ENCODE data around the gene WASHC2A. TPM values are rescaled to one million over a fixed set of nuclear protein-coding genes. Genes with fewer than 3 reads are reported as not detected.
A peak's percentile ranks its signal among the peaks of the same experiment; 100 is the strongest.
"Not testable (repeated sequence)": the region's sequence is repeated elsewhere in the genome, so short reads cannot be mapped to it uniquely, and the experiment has no call there.

The WASHC2A gene
- polyA plus RNA-seq, 1 of the 3 experiments (the other 2 are of a cell fraction) = 16.9 TPM

DNA sequence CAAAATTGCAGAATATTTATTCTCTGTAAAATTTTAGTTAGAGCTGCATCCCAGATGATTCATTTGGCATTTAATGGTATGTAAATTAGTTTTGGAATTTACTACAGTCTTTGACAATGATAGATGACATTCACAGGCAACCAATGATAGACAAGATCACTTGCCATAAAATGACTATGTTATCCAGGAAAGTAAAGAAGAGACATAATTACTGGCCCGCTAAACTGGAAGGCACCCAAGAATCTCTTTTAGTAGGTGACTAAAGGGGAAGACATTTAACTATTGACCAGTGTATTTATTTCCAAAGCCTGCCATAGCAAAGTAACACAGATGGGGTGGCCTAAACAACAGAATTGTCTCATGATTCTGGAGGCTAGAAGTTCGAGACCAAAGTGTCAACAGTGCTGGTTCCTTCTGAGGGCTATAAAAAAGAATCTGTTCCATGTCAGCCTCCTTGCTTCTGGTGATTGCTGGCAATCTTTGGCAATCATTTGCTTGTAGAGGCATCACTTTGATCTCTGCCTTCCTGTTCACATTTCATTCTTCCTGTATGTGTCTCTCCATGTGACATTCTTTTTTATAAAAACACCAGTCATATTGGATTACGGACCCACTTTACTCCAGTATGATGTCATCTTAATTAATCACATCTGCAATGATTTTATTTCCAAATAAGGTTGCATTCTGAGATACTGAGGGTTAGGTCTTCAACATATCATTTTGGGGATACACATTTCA lies 107.2 kb downstream of the WASHC2A start:
- H2AFZ ChIP-seq (ENCODE audit: low read depth); H3K27me3 ChIP-seq (ENCODE audit: insufficient read depth); H3K4me3 ChIP-seq (ENCODE audit: low read depth in 2 of 2, low read length in 1 of 2); H3K9me2 ChIP-seq; H4K20me1 ChIP-seq (ENCODE audit: insufficient read depth); H3K4me1 ChIP-seq (ENCODE audit: control insufficient read depth in 1 of 2, insufficient read depth in 2 of 2, low read depth in 1 of 2, low read length in 1 of 2); H3K79me2 ChIP-seq (ENCODE audit: insufficient read depth); H3K9me3 ChIP-seq; POLR2A ChIA-PET; H3K36me3 ChIP-seq (replicated peaks in 1 of 2; ENCODE audit: control insufficient read depth in 1 of 2, insufficient read depth in 2 of 2, low read length in 1 of 2); CTCF ChIA-PET; DNase-seq; H3K9ac ChIP-seq; H3K4me2 ChIP-seq; H3F3A ChIP-seq (replicated peaks; ENCODE audit: insufficient read depth): not testable (repeated sequence)
- 8% methylated on average over 3 of the region's 3 CpGs for WGBS (ENCODE audit: low lambda C conversion rate)
- TF ChIP-seq, protein P1, sequence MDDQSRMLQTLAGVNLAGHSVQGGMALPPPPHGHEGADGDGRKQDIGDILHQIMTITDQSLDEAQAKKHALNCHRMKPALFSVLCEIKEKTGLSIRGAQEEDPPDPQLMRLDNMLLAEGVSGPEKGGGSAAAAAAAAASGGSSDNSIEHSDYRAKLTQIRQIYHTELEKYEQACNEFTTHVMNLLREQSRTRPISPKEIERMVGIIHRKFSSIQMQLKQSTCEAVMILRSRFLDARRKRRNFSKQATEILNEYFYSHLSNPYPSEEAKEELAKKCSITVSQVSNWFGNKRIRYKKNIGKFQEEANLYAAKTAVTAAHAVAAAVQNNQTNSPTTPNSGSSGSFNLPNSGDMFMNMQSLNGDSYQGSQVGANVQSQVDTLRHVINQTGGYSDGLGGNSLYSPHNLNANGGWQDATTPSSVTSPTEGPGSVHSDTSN (IDR thresholded peaks at IDR 0.05) = peak; percentile 84
- TF ChIP-seq TEAD4 (IDR thresholded peaks at IDR 0.05; ENCODE audit: borderline replicate concordance, insufficient read depth) (0 out of 2 replicates have a peak, but pooled peaks have one; percentile 23), NFIC (IDR thresholded peaks at IDR 0.05; ENCODE audit: borderline replicate concordance) (peak; percentile 58; the same call in 1 of the 2 replicates)
- peak overlapping the region in 1 of 2 experiments; percentile 56; a peak in 2 of 4 replicates for H3K27ac ChIP-seq (ENCODE audit: low read depth in 2 of 2, low read length in 1 of 2)

Other genes with a start within 250 kb of the WASHC2A start
- 12.1 and 15.0 TPM in 2 replicates for gene PARG, start 125.9 kb upstream of the WASHC2A start, polyA plus RNA-seq (2012; rRNA removed)
- 17.4 and 23.3 TPM in 2 replicates for gene TIMM23B, start 125.9 kb upstream of the WASHC2A start, polyA plus RNA-seq (2012; rRNA removed)
- gene AGAP6, start 79.5 kb upstream of the WASHC2A start, polyA plus RNA-seq (2012; rRNA removed) = 21.5 and 21.7 TPM in 2 replicates
- 1.8 and 2.5 TPM in 2 replicates for gene ASAH2, start 183.6 kb downstream of the WASHC2A start, polyA plus RNA-seq (2012; rRNA removed)

Measured in SK-N-SH (cell line).